Choroid plexus epithelial cell (primary cell): ENCODE results near the gene TMPRSS13.

ENCODE experiments used
- DNase-seq: peaks from one replicate; pipeline ENCODE4 v3.0.0-alpha.2; 2010; ENCODE audit warnings: low read depth
- H3K4me3 ChIP-seq: 2 replicates; pipeline ENCODE4 v1.5.1; 2011; ENCODE audit warnings: low read depth, mild to moderate bottlenecking, control low read depth, low read length, moderate library complexity
- TF ChIP-seq, protein P1 (sequence below): conservative IDR thresholded peaks from 2 replicates; pipeline ENCODE4 v1.5.1; 2011; ENCODE audit warnings: low read depth, mild to moderate bottlenecking, control low read depth, inconsistent platforms, low read length, moderate library complexity

Gene TMPRSS13

DNA sequence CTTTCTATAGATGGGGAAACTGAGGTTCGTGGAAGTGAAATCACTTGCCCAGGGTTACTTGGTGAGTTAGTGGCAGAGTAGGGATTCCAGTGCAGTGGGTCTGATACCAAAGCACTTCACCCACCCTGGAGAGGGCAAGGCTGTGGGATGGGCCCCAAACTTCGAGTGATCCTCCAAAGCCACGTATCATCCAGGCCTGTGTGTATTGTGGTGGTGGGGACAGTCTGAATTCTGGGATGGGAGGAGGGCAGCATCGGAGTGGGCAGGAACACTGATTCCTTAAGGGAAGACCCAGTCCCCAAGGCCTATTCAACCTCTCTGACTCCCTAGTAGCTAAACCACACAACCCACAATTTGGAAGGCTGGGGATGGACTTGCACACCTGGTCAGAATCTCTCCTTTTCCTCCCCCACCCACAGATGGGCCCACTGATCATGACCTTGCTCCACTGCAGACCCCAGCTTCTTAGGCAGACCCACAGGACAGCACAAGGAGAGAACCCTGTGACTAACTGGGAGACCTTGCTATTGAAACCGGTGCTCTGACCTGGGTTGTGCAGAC lies 11.5 kb downstream of the TMPRSS13 start:
- DNase-seq = no peak
- TF ChIP-seq, protein P1, sequence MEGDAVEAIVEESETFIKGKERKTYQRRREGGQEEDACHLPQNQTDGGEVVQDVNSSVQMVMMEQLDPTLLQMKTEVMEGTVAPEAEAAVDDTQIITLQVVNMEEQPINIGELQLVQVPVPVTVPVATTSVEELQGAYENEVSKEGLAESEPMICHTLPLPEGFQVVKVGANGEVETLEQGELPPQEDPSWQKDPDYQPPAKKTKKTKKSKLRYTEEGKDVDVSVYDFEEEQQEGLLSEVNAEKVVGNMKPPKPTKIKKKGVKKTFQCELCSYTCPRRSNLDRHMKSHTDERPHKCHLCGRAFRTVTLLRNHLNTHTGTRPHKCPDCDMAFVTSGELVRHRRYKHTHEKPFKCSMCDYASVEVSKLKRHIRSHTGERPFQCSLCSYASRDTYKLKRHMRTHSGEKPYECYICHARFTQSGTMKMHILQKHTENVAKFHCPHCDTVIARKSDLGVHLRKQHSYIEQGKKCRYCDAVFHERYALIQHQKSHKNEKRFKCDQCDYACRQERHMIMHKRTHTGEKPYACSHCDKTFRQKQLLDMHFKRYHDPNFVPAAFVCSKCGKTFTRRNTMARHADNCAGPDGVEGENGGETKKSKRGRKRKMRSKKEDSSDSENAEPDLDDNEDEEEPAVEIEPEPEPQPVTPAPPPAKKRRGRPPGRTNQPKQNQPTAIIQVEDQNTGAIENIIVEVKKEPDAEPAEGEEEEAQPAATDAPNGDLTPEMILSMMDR = no peak
- H3K4me3 ChIP-seq = no peak overlapping the region

DNA sequence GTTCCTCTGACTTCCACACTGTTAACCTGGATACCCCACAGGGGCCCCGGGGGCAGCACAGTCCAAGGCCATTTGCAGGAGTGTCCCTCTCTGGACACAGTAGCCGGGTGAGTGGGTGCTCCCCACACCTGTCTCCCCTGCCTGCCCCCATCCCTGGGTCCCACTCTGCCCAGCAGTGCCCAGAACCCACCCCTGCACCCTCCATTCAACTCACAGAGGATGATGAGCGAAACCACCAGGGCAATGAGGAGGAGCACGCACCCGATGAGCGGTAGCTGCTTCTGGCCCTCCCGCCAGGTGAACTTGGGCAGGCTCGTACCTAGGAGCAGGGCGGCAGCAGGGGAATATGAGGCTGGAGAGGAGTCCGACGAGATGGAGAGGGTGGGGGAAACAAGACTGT lies 12.2 kb downstream of the TMPRSS13 start:
- TF ChIP-seq, protein P1 = no peak
- no peak for DNase-seq
- no peak overlapping the region for H3K4me3 ChIP-seq

DNA sequence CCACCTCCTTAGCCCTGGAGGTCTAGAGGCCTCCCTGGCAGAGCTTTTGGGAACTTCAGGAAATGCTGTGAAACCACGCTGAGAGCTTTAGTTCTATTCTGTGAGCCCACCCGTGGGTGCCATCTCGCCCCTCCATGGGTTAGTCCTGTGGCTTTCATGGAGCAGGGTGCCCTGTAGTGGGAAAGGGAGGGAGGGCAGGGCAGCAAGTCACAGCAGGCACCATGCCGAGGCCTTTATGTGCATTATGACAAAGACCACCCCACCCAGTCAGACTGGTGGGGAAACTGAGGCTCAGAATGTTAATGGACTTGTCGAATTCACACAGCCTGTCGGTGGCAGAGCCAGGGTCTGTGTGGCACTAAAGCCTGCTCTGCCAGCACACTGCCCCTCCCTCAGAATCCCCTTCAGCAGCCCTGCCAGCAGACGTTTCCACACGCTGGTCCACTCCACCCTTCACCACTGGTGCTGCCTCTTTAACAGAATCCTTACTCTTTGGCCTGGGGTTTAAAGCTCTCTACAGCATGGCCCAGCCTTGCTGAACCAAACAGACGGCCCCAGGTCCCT lies 13.4 kb downstream of the TMPRSS13 start:
- TF ChIP-seq, protein P1 = no peak
- no peak overlapping the region for H3K4me3 ChIP-seq
- DNase-seq = no peak

DNA sequence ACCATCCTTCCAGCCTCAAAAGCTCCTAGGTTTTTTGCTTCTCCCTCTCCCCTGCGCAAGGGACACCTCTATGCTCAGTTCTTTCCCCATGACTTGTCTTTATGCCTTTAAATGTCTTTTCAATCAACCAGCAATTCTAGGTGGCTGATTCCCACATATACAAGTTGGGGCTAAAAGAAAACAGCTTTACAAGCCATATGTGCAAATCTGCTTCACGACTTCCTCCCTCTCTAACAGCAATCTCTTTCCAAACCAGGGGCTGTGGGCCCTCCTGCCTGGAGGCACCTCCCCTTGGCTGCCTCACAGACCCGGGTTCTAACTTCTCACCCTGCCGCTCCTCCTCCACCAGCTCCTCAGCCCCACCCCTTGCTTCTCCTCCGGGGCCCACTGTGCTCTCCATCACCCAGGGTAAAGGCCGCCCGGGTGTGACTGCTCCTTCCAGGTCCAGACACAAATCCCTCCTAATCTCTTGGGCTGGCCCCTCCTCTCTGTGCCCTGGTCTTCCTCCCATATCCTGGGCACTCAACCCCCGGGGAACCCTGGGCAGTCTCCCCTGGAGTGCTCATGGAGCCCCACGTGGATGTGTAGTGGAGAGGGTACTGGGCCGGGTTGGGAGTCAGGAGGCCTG lies 14.1 kb downstream of the TMPRSS13 start:
- TF ChIP-seq, protein P1 = no peak
- DNase-seq = no peak
- no peak overlapping the region for H3K4me3 ChIP-seq

DNA sequence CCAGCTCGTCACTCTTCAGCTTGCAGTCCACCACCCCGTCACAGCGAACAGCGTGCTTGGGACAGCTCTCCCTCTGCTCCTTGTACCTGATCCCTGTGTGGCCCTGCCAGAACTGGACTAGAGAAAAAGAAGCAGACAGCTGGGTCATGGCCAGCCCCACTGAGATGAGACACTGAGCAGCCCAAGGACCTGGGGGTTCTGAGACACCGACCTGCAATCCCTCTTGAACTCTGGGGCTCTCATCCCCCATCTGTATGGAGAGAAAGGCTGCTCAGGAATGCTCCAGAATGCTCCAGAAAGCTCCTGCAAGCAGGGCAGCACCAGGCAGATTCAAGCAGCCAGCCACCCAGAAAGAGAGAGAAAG lies 14.8 kb downstream of the TMPRSS13 start:
- no peak for DNase-seq
- no peak overlapping the region for H3K4me3 ChIP-seq
- TF ChIP-seq, protein P1 = no peak

DNA sequence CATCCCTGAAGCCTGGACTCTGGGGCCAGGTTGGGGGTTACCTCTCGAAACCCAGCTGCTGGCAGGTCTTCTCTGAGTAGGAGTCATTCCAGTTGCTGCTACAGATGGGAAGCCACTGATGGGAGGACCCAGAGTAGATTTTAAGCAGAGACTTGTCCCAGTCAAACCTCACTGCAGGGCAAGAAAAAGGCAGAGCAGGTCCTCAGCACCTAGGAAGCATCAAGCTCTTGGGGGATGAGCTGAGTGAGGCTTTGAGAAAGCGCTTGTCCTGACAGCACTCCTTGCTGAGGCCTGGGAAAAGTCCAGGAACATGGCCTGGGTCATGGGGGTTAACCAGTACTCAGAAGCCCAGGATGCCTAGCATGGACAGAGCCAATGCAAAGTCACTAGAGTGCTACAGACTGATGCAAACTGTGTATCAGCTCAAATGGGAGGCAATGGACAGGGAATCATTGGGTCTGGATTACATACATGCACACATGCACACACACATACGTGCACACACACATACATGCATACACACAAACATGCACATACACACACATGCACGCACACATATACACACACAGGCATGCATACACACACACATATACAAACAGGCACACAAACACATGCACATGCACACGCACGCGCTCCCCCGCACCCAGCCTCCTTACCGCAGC lies 15.3 kb downstream of the TMPRSS13 start:
- DNase-seq = no peak
- TF ChIP-seq, protein P1 = no peak
- H3K4me3 ChIP-seq = no peak overlapping the region
